Measurements from ENCODE around the gene KCTD12. TPM values are rescaled to one million over a fixed set of nuclear protein-coding genes. Genes with fewer than 3 reads are reported as not detected.

KCTD12 gene
- total RNA-seq (2021; ENCODE audit: unreplicated experiment) (1.9 TPM), Bru-seq, nascent RNA (percentile 25 among the genes with signal in this experiment), BruChase-seq, experiment 1, labeled RNA remaining after a 6-hour chase (percentile 61 among the genes with signal in this experiment), BruChase-seq, experiment 2, labeled RNA remaining after a 2-hour chase (percentile 45 among the genes with signal in this experiment)
- polyA plus RNA-seq (2012), result 0.27 and 0.38 TPM in 2 replicates
- long read RNA-seq, full-length matches to known transcripts, result 1 of 1 reads
- long read RNA-seq, partial matches to known transcripts, result 0 of 1 reads
- long read RNA-seq, other reads (novel, unspliced or antisense), result 0 of 1 reads

- H4K20me1 ChIP-seq (ENCODE audit: insufficient read depth), result no peaks in the 10 kb centered on the region
- peak within 1 kb of the TSS; percentile 27; the same call in 1 of the 2 replicates for H3K9ac ChIP-seq (ENCODE audit: low read length)
- CTCF ChIA-PET, result interaction anchor here (1.1 kb wide), 1 partner anchor 64 kb away, joined by 3 read pairs; no protein-coding TSS in a partner anchor
- H3K4me1 ChIP-seq (ENCODE audit: control insufficient read depth in 1 of 2, insufficient read depth in 2 of 2, low read length in 2 of 2), result peaks cover 0 to 14% of the 10 kb centered on the region in 2 experiments; a peak in 1 of 4 replicates
- intact Hi-C loops (cut with micrococcal nuclease), result no loop called here
- no TSS peak for BruUV-seq (replicated peaks)
- H3K27ac ChIP-seq (ENCODE audit: low read depth, low read length), result no peak within 1 kb of the TSS; the same call in 1 of the 2 replicates
- no peaks in the 10 kb centered on the region for H3K36me3 ChIP-seq (ENCODE audit: control insufficient read depth in 1 of 2, insufficient read depth in 2 of 2, low read length in 2 of 2)
- ATAC-seq (peak; percentile 94), DNase-seq (ENCODE audit: low read depth, low spot score) (peak; percentile 24)
- RAD21 ChIA-PET (ENCODE audit: low non-redundant PET in 1 of 2, low total read pairs in 2 of 2, uncharacterized antibody in 2 of 2, unreplicated experiment in 2 of 2), result no interaction called here
- TF ChIP-seq ZFX (IDR thresholded peaks at IDR 0.05), result 0 out of 2 replicates have a peak, but pooled peaks have one; percentile 10
- peak in 1 of 3 experiments; percentile 29; a peak in 1 of 6 replicates for TF ChIP-seq CTCF (IDR thresholded peaks at IDR 0.05 in 2 of 3, conservative IDR thresholded peaks at IDR 0.05 in 1 of 3; ENCODE audit: borderline replicate concordance in 1 of 3, insufficient read depth in 1 of 3, low read depth in 2 of 3, low read length in 2 of 3)
- TF ChIP-seq CBX3 (IDR thresholded peaks at IDR 0.05; ENCODE audit: low read depth), result no peak
- no peak for TF ChIP-seq RAD21 (IDR thresholded peaks at IDR 0.05; ENCODE audit: low read depth)
- TF ChIP-seq TCF7L2 (IDR thresholded peaks at IDR 0.05; ENCODE audit: borderline replicate concordance, extremely low read depth, insufficient read depth, insufficient read length), result peak; percentile 55
- TF ChIP-seq EGR1 (IDR thresholded peaks at IDR 0.05; ENCODE audit: low read depth), result peak; percentile 61
- H3K4me3 ChIP-seq (replicated peaks in 1 of 2; ENCODE audit: low read depth in 1 of 2, low read length in 2 of 2), result peak within 1 kb of the TSS; percentile 42 to 58
- H3K9me3 ChIP-seq (ENCODE audit: control insufficient read depth in 1 of 2, insufficient read depth in 1 of 2, low read depth in 1 of 2, low read length in 2 of 2), result no peaks in the 10 kb centered on the region
- peak within 1 kb of the TSS; percentile 54 for H2AFZ ChIP-seq (ENCODE audit: low read depth, low read length, poor library complexity, severe bottlenecking)
- POLR2A ChIA-PET, result interaction anchor here (0.6 kb wide), 1 partner anchor 26 kb away, joined by 4 read pairs; no protein-coding TSS in a partner anchor
- H3K79me2 ChIP-seq (ENCODE audit: insufficient read depth, low read length), result no peaks in the 10 kb centered on the region
- no peaks in the 10 kb centered on the region for H3K9me2 ChIP-seq (ENCODE audit: insufficient read depth)
- H3K27me3 ChIP-seq (ENCODE audit: insufficient read depth, low read length), result peaks cover 24% of the 10 kb centered on the region; the same call in 1 of the 2 replicates
- peak within 1 kb of the TSS; percentile 90 for H3K4me2 ChIP-seq (ENCODE audit: low read length)
These were observed at the start of gene KCTD12 for GRCh38 chr13:76886292-76887075. KCTD12 (minus strand) TSS chr13:76886405; CDS start chr13:76886148, 257 bp downstream.
